Activated CD4-positive, CD25-positive, alpha-beta regulatory T cell treated with anti-CD3 and anti-CD28 coated beads, Interleukin-2, amount 50 U/mL, for 24 hours (primary cell): ENCODE data around the gene HCFC1R1.

Experiments used
- ATAC-seq, 2 donors: fragments of 150-1000 bp; cut with Tn5 transposase; one replicate each; pipeline ENCODE4 v1.10.0; 2021; ENCODE audit warnings: mild to moderate bottlenecking in 1 of 2, moderate library complexity in 1 of 2

The HCFC1R1 gene

DNA sequence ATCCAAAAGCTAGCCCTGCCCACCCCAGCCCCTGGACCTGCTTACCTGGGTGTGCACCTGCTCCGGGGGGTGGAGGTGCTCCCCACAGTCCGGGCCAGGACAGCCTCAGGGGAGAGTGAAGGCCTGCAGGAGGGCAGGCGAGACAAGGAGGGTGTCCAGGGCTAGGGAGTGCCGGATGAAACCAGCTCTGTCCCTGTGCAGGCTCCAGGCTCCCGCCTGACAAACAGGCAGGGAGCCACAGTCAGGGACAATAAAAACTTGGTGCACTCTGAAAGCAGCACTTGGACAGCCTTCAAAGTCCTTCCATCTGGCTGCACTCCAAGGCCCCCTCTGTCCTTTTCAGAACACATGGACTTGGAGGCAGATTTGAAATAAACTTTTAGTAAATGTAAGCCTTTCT is 50.6 kb downstream of the HCFC1R1 start:
- ATAC-seq, result no peak
